Suppressor macrophage treated with lipopolysaccharide for 4 hours (primary cell): Measurements from ENCODE around the gene WDR91.
"Not testable (repeated sequence)": the region's sequence is repeated elsewhere in the genome, so short reads cannot be mapped to it uniquely, and the experiment has no call there.

ENCODE experiments used
- DNase-seq: peaks from one replicate; pipeline ENCODE4 v3.0.0-alpha.2; 2020

The WDR91 gene

GRCh38 chr7:135211179-135211945 lies at the start of gene WDR91:
Gene WDR91 (minus strand): TSS chr7:135211526. CDS start chr7:135211502, 24 bp downstream.
- DNase-seq: peak; percentile 97

GRCh38 chr7:135260470-135260869 lies 49.1 kb upstream of the WDR91 start:
- DNase-seq: no peak

- DNase-seq: no peak
Measured at GRCh38 chr7:135259702-135260101, 48.4 kb upstream of the WDR91 start.

- no peak for DNase-seq
Measured at GRCh38 chr7:135258585-135258984, 47.3 kb upstream of the WDR91 start.

GRCh38 chr7:135257790-135258189 lies 46.5 kb upstream of the WDR91 start:
- no peak for DNase-seq

GRCh38 chr7:135253851-135254771 lies 42.8 kb upstream of the WDR91 start:
- peak; percentile 90 for DNase-seq

GRCh38 chr7:135251496-135252391 lies 40.4 kb upstream of the WDR91 start:
- peak; percentile 9 for DNase-seq

- no peak for DNase-seq
Measured at GRCh38 chr7:135248546-135248945, 37.2 kb upstream of the WDR91 start.

GRCh38 chr7:135247746-135248471 lies 36.6 kb upstream of the WDR91 start:
- DNase-seq: no peak

- no peak for DNase-seq
Measured at GRCh38 chr7:135246191-135246825, 35.0 kb upstream of the WDR91 start.

GRCh38 chr7:135245226-135246190 lies 34.2 kb upstream of the WDR91 start:
- no peak for DNase-seq

GRCh38 chr7:135242096-135242684 lies 30.9 kb upstream of the WDR91 start:
- no peak for DNase-seq

GRCh38 chr7:135240441-135240840 lies 29.1 kb upstream of the WDR91 start:
- no peak for DNase-seq

- no peak for DNase-seq
Measured at GRCh38 chr7:135239263-135239662, 27.9 kb upstream of the WDR91 start.

- DNase-seq: no peak
Measured at GRCh38 chr7:135238112-135238744, 26.9 kb upstream of the WDR91 start.

- DNase-seq: peak; percentile 23
Measured at GRCh38 chr7:135236727-135237126, 25.4 kb upstream of the WDR91 start.

- no peak for DNase-seq
Measured at GRCh38 chr7:135235841-135236240, 24.5 kb upstream of the WDR91 start.

GRCh38 chr7:135234727-135235126 lies 23.4 kb upstream of the WDR91 start:
- no peak for DNase-seq

- not testable (repeated sequence) for DNase-seq
Measured at GRCh38 chr7:135234095-135234494, 22.8 kb upstream of the WDR91 start.
